Stomach (tissue), 4 donors: ENCODE results near the gene CHST11.

ENCODE experiments used
- POLR2A ChIP-seq, 4 donors: fragments of 450-650 bp; IDR thresholded peaks; one replicate each; pipeline ENCODE4 v1.6.1; 2016; ENCODE audit warnings: antibody characterized with exemption in 4 of 4, control low read depth in 2 of 4, mild to moderate bottlenecking in 1 of 4, moderate library complexity in 1 of 4
- POLR2AphosphoS5 ChIP-seq, 3 donors: sonication (generic); formaldehyde crosslinking; IDR thresholded peaks; one replicate each; pipeline ENCODE4 v1.6.1; 2016; ENCODE audit warnings: antibody characterized with exemption in 3 of 3
- TF ChIP-seq, protein P1 (sequence below), 7 experiments: fragments of 450-650 bp in 4 of 7; fragments of 200-600 bp in 3 of 7; sonication (generic) in 3 of 7; IDR thresholded peaks; one replicate each; pipeline ENCODE4 v1.5.1; 2016 to 2019; ENCODE audit warnings: antibody characterized with exemption in 7 of 7, control low read depth in 2 of 7, mild to moderate bottlenecking in 1 of 7

DNA sequence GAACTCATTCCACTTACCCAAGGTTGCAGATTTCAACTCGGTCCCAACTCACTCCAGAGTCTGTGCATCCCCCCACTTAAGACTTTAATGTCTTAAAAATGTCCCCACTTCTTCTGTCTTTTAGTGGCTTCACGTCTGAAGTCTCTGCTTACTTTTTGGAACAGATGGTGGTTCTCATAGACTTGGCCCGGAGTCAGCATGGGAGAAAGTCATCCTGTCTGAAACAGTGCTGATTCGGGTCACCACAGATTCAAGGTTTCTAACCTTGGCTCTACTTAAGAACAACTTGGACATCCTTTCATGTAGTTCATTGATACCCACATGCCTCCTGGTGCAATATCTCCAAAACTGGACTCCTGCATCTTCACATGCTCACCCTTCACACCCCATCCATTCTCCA, 26.0 kb downstream of the CHST11 start:
- TF ChIP-seq POLR2A (IDR thresholded peaks at IDR 0.05) (no peak), POLR2AphosphoS5 (IDR thresholded peaks at IDR 0.05) (no peak)
- TF ChIP-seq, protein P1, sequence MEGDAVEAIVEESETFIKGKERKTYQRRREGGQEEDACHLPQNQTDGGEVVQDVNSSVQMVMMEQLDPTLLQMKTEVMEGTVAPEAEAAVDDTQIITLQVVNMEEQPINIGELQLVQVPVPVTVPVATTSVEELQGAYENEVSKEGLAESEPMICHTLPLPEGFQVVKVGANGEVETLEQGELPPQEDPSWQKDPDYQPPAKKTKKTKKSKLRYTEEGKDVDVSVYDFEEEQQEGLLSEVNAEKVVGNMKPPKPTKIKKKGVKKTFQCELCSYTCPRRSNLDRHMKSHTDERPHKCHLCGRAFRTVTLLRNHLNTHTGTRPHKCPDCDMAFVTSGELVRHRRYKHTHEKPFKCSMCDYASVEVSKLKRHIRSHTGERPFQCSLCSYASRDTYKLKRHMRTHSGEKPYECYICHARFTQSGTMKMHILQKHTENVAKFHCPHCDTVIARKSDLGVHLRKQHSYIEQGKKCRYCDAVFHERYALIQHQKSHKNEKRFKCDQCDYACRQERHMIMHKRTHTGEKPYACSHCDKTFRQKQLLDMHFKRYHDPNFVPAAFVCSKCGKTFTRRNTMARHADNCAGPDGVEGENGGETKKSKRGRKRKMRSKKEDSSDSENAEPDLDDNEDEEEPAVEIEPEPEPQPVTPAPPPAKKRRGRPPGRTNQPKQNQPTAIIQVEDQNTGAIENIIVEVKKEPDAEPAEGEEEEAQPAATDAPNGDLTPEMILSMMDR (IDR thresholded peaks at IDR 0.05) = no peak
